SK-N-SH (cell line): Measurements from ENCODE around the gene TCHHL1. TPM values are rescaled to one million over a fixed set of nuclear protein-coding genes. Genes with fewer than 3 reads are reported as not detected.

Source experiments
- CTCF ChIA-PET: fragments of 300-600, 350-600 bp; formaldehyde crosslinking; extraction: SDS; loops from one replicate; lab custom pipeline; 2021; lab: Yijun Ruan, JAX
- POLR2A ChIA-PET: fragments of 350-600 bp; sonication (Branson Sonifier 250); formaldehyde crosslinking; extraction: SDS; loops from one replicate; lab custom pipeline; 2020; ENCODE audit warnings: antibody characterized with exemption, inconsistent platforms; lab: Yijun Ruan, JAX
- DNase-seq: peaks from one replicate; pipeline ENCODE4 v3.0.0; 2012
- H2AFZ ChIP-seq: fragments of 200-600 bp; sonication (generic); 2 replicates; pipeline ENCODE4 v1.8.1; 2016; ENCODE audit warnings: antibody characterized with exemption, mild to moderate bottlenecking, low read depth
- H3F3A ChIP-seq: fragments of 200-600 bp; sonication (generic); replicated peaks from 2 replicates; pipeline ENCODE3; 2016; ENCODE audit warnings: antibody characterized with exemption, mild to moderate bottlenecking; ENCODE audit not compliant: insufficient read depth
- H3K27ac ChIP-seq, 2 experiments: fragments of 200-500 bp in 1 of 2; fragments of 200-600 bp in 1 of 2; sonication (Bioruptor generic) in 1 of 2; sonication (generic), shearing (Covaris generic) in 1 of 2; 2 replicates each; pipeline versions ENCODE4 v1.5.1 to v1.6.1; 2014 to 2016; ENCODE audit warnings: low read depth in 2 of 2, inconsistent platforms in 1 of 2, low read length in 1 of 2, mild to moderate bottlenecking in 1 of 2, mixed read lengths in 1 of 2
- H3K27me3 ChIP-seq: fragments of 200-600 bp; sonication (generic), shearing (Covaris generic); 2 replicates; pipeline ENCODE4 v1.6.1; 2016; ENCODE audit warnings: mixed run types; ENCODE audit not compliant: insufficient read depth
- H3K36me3 ChIP-seq, 2 experiments: fragments of 200-500 bp in 1 of 2; fragments of 200-600 bp in 1 of 2; sonication (Bioruptor generic) in 1 of 2; sonication (generic) in 1 of 2; replicated peaks in 1 of 2; 2 replicates each; pipeline versions ENCODE3 to v1.5.1; 2014 to 2016; ENCODE audit warnings: low read length in 1 of 2, mild to moderate bottlenecking in 1 of 2; ENCODE audit not compliant: insufficient read depth in 2 of 2, control insufficient read depth in 1 of 2
- H3K4me1 ChIP-seq, 2 experiments: fragments of 200-500 bp in 1 of 2; fragments of 200-600 bp in 1 of 2; sonication (Bioruptor generic) in 1 of 2; sonication (generic), shearing (Covaris generic) in 1 of 2; 2 replicates each; pipeline versions ENCODE4 v1.5.1 to v1.6.1; 2014 to 2016; ENCODE audit warnings: low read depth in 1 of 2, low read length in 1 of 2, mixed run types in 1 of 2; ENCODE audit not compliant: insufficient read depth in 2 of 2, control insufficient read depth in 1 of 2
- H3K4me2 ChIP-seq: fragments of 200-600 bp; sonication (generic), shearing (Covaris generic); 2 replicates; pipeline ENCODE4 v1.6.1; 2017; ENCODE audit warnings: mixed run types
- H3K4me3 ChIP-seq, 2 experiments: fragments of 200-500 bp in 1 of 2; fragments of 200-600 bp in 1 of 2; sonication (Bioruptor generic) in 1 of 2; sonication (generic), shearing (Covaris generic) in 1 of 2; 2 replicates each; pipeline versions ENCODE4 v1.5.1 to v1.8.1; 2014 to 2016; ENCODE audit warnings: low read depth in 2 of 2, inconsistent platforms in 1 of 2, low read length in 1 of 2, mild to moderate bottlenecking in 1 of 2, mixed read lengths in 1 of 2, moderate library complexity in 1 of 2
- H3K79me2 ChIP-seq: fragments of 200-600 bp; sonication (generic); 2 replicates; pipeline ENCODE4 v1.8.1; 2017; ENCODE audit warnings: mild to moderate bottlenecking; ENCODE audit not compliant: insufficient read depth
- H3K9ac ChIP-seq: fragments of 200-600 bp; sonication (generic); 2 replicates; pipeline ENCODE4 v1.6.1; 2017; ENCODE audit warnings: mixed run types
- H3K9me2 ChIP-seq: fragments of 200-600 bp; sonication (generic); 2 replicates; pipeline ENCODE4 v1.6.1; 2017; ENCODE audit warnings: mixed run types
- H3K9me3 ChIP-seq: fragments of 200-600 bp; sonication (generic); 2 replicates; pipeline ENCODE4 v1.6.1; 2017; ENCODE audit warnings: mixed run types, mild to moderate bottlenecking, moderate library complexity
- H4K20me1 ChIP-seq: fragments of 200-600 bp; sonication (generic); 2 replicates; pipeline ENCODE4 v1.6.1; 2017; ENCODE audit warnings: mild to moderate bottlenecking, mixed run types; ENCODE audit not compliant: insufficient read depth
- ELF1 ChIP-seq: IDR thresholded peaks from 2 replicates; pipeline ENCODE4 v1.4.0; 2012
- EZH2phosphoT487 ChIP-seq: fragments of 200-600 bp; sonication (generic); IDR thresholded peaks from 2 replicates; pipeline ENCODE4 v1.6.1; 2017; ENCODE audit warnings: low read depth, mixed run types, mild to moderate bottlenecking, antibody characterized with exemption, moderate library complexity, borderline replicate concordance
- FOSL2 ChIP-seq: IDR thresholded peaks from 2 replicates; pipeline ENCODE4 v1.4.0; 2012; ENCODE audit warnings: low read depth, mild to moderate bottlenecking, moderate library complexity, borderline replicate concordance
- FOXM1 ChIP-seq: IDR thresholded peaks from 2 replicates; pipeline ENCODE4 v1.4.0; 2012; ENCODE audit warnings: low read depth, mild to moderate bottlenecking
- JUND ChIP-seq: IDR thresholded peaks from 2 replicates; pipeline ENCODE4 v1.4.0; 2012
- MEF2A ChIP-seq: IDR thresholded peaks from 2 replicates; pipeline ENCODE4 v1.4.0; 2012; ENCODE audit warnings: low read depth, borderline replicate concordance
- MXI1 ChIP-seq: IDR thresholded peaks from 2 replicates; pipeline ENCODE4 v1.6.1; 2012; ENCODE audit warnings: mild to moderate bottlenecking, low read depth, low read length, improper control_type of control experiment
- NFIC ChIP-seq: IDR thresholded peaks from 2 replicates; pipeline ENCODE4 v1.4.0; 2012; ENCODE audit warnings: borderline replicate concordance
- NRF1 ChIP-seq: IDR thresholded peaks from 2 replicates; pipeline ENCODE4 v1.6.1; 2012; ENCODE audit warnings: low read depth, mild to moderate bottlenecking, low read length
- PBX3 ChIP-seq: IDR thresholded peaks from 2 replicates; pipeline ENCODE4; 2012
- POLR2AphosphoS5 ChIP-seq: IDR thresholded peaks from 2 replicates; pipeline ENCODE4 v1.6.1; 2012; ENCODE audit warnings: low read depth, low read length
- RAD21 ChIP-seq: IDR thresholded peaks from 2 replicates; pipeline ENCODE4 v1.6.1; 2012; ENCODE audit warnings: mild to moderate bottlenecking, low read length
- RCOR1 ChIP-seq: fragments of 150-350 bp; IDR thresholded peaks from 2 replicates; pipeline ENCODE4 v1.6.1; 2017; ENCODE audit warnings: antibody characterized with exemption, low read length
- RFX5 ChIP-seq: IDR thresholded peaks from 2 replicates; pipeline ENCODE4 v1.6.1; 2012; ENCODE audit warnings: mild to moderate bottlenecking, improper control_type of control experiment, low read length
- RXRA ChIP-seq: IDR thresholded peaks from 2 replicates; pipeline ENCODE4 v1.4.0; 2012; ENCODE audit warnings: low read depth, mild to moderate bottlenecking, borderline replicate concordance
- TAF1 ChIP-seq: IDR thresholded peaks from 2 replicates; pipeline ENCODE4 v1.6.1; 2012; ENCODE audit warnings: low read depth, mild to moderate bottlenecking, low read length, moderate library complexity, borderline replicate concordance
- TEAD4 ChIP-seq: IDR thresholded peaks from 2 replicates; pipeline ENCODE4 v1.4.0; 2012; ENCODE audit warnings: mild to moderate bottlenecking, borderline replicate concordance; ENCODE audit not compliant: insufficient read depth
- USF2 ChIP-seq: fragments of 150-350 bp; IDR thresholded peaks from 2 replicates; pipeline ENCODE4 v1.6.1; 2017; ENCODE audit warnings: antibody characterized with exemption, low read length, low read depth, borderline replicate concordance
- YY1 ChIP-seq: IDR thresholded peaks from 2 replicates; pipeline ENCODE4 v1.4.0; 2012; ENCODE audit warnings: low read depth, mild to moderate bottlenecking
- WGBS: methylation state at CpG from one replicate; pipeline ENCODE4 v1.1.6; 2017; ENCODE audit warnings: low lambda C conversion rate; 5-methylcytosine and 5-hydroxymethylcytosine counted together
- polyA plus RNA-seq, 3 experiments: library from polyadenylated mRNA; depleted of rRNA; stranded (reverse); fragments of >200 nt; gene quantifications; 2 replicates each; pipeline ENCODE4 v1.2.3, GENCODE V29; 2012
- TF ChIP-seq, protein P1 (sequence below): fragments of 150-350 bp; IDR thresholded peaks from 2 replicates; pipeline ENCODE4 v1.6.1; 2016; ENCODE audit warnings: mild to moderate bottlenecking, low read depth, low read length

TCHHL1 gene
- polyA plus RNA-seq, 1 of the 3 experiments (the other 2 are of a cell fraction): not detected

DNA sequence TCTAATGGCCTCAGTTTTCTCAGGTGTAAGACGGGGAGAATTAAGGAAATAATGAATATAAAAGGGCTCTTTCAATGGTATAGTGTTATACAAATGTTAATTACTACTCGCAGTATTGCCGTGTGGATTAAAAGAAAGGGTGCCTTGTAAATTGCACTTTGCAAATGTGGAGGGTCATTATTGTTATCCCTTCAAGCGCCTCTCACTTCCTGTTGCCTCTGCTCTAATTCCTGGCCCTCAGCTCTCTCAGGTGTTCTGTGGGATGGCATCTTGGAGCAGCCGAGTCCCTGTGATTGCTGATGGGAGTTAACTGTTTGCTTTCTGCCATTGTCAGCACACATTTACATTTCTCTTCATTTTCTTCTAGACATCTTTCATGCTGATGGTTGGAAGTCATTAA is 45.0 kb downstream of the TCHHL1 start:
- TF ChIP-seq YY1 (no peak), RAD21 (no peak), NFIC (no peak), TAF1 (no peak), FOXM1 (no peak), RFX5 (no peak)
- TF ChIP-seq, all 33 proteins: peak for 0
- H3K9ac ChIP-seq: no peak overlapping the region
- no peak overlapping the region for H3K4me3 ChIP-seq
- H3K4me1 ChIP-seq: peaks cover 11 to 12% of the 10 kb centered on the region in 2 experiments; a peak in 3 of 4 replicates
- no peaks in the 10 kb centered on the region for H4K20me1 ChIP-seq
- no peak overlapping the region for H2AFZ ChIP-seq
- WGBS: 62% methylated on average over 5 of the region's 5 CpGs
- no peaks in the 10 kb centered on the region for H3K9me2 ChIP-seq
- H3K79me2 ChIP-seq: no peaks in the 10 kb centered on the region
- ChIA-PET POLR2A (no interaction called here), CTCF (interaction anchor here (1.8 kb wide), 1 partner anchor 9 kb away, joined by 4 read pairs; no protein-coding TSS in a partner anchor)
- H3F3A ChIP-seq: peaks cover 23% of the 10 kb centered on the region
- H3K27ac ChIP-seq: no peak overlapping the region
- no peak for DNase-seq
- no peaks in the 10 kb centered on the region for H3K9me3 ChIP-seq
- H3K4me2 ChIP-seq: no peak overlapping the region
- no peaks in the 10 kb centered on the region for H3K36me3 ChIP-seq
- H3K27me3 ChIP-seq: peaks cover 32% of the 10 kb centered on the region

DNA sequence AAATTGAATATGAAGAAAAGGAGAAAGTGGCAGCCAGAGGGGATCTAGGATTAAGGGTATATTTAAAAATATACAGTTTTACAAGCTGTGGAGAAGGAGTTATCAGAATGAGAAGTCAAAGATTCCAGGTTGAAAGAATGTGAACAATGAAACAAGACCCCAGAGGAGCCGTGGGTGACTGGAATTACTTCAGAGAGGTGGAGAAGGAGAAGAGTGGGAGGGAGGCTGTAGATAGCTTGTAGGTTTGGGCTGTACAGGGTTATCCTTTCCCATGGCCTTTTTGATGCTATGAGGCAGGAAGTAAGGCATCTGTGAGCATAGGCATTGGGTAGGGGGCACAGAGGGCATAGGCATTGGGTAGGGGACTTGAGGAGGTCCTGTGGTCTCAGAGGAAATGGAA is 46.8 kb downstream of the TCHHL1 start:
- peaks cover 0 to 7% of the 10 kb centered on the region in 2 experiments; a peak in 1 of 4 replicates for H3K4me1 ChIP-seq
- H2AFZ ChIP-seq: no peak overlapping the region
- TF ChIP-seq ELF1: no peak
- no peak for TF ChIP-seq NFIC
- TF ChIP-seq EZH2phosphoT487: no peak
- TF ChIP-seq RXRA: no peak
- TF ChIP-seq, protein P1, sequence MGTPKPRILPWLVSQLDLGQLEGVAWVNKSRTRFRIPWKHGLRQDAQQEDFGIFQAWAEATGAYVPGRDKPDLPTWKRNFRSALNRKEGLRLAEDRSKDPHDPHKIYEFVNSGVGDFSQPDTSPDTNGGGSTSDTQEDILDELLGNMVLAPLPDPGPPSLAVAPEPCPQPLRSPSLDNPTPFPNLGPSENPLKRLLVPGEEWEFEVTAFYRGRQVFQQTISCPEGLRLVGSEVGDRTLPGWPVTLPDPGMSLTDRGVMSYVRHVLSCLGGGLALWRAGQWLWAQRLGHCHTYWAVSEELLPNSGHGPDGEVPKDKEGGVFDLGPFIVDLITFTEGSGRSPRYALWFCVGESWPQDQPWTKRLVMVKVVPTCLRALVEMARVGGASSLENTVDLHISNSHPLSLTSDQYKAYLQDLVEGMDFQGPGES: no peak
- TF ChIP-seq RFX5: no peak
- no peak for TF ChIP-seq NRF1
- no peak for TF ChIP-seq JUND
- no peak for TF ChIP-seq MXI1
- TF ChIP-seq PBX3: no peak
- no peak for TF ChIP-seq RCOR1
- no peak for TF ChIP-seq RAD21
- TF ChIP-seq POLR2AphosphoS5: no peak
- no peak for TF ChIP-seq TEAD4
- TF ChIP-seq MEF2A: no peak
- no peak for TF ChIP-seq FOSL2
- no peak for TF ChIP-seq USF2
- TF ChIP-seq, all 33 proteins: peak for 0
- Histone ChIP-seq H3K4me3 (no peak overlapping the region), H3K9ac (no peak overlapping the region), H3K9me2 (no peaks in the 10 kb centered on the region), H3F3A (peaks cover 7% of the 10 kb centered on the region), H3K4me2 (no peak overlapping the region), H4K20me1 (no peaks in the 10 kb centered on the region), H3K27ac (no peak overlapping the region), H3K9me3 (no peaks in the 10 kb centered on the region), H3K27me3 (peaks cover 33% of the 10 kb centered on the region), H3K79me2 (peaks cover 2% of the 10 kb centered on the region; the same call in 1 of the 2 replicates), H3K36me3 (no peaks in the 10 kb centered on the region)
- no peak for DNase-seq
- ChIA-PET CTCF (interaction anchor here (1.4 kb wide), 1 partner anchor 108 kb away, joined by 4 read pairs; no protein-coding TSS in a partner anchor), POLR2A (no interaction called here)
- 18% methylated on average over 1 of the region's 1 CpG for WGBS
